Subcutaneous abdominal adipose tissue (tissue), 5 donors: ENCODE results near the gene CPVL.

Source experiments
- H3K27ac ChIP-seq: one replicate; pipeline ENCODE4 v1.7.0; 2013; ENCODE audit warnings: low read depth, mild to moderate bottlenecking, inconsistent platforms, low read length, moderate library complexity
- H3K27me3 ChIP-seq, 5 donors: one replicate each; pipeline ENCODE4 v1.7.0; 2013; ENCODE audit warnings: low read length in 5 of 5, inconsistent platforms in 1 of 5; ENCODE audit not compliant: control insufficient read depth in 5 of 5, insufficient read depth in 4 of 5
- H3K36me3 ChIP-seq, 5 donors: one replicate each; pipeline ENCODE4 v1.7.0; 2013; ENCODE audit warnings: low read length in 5 of 5; ENCODE audit not compliant: control insufficient read depth in 5 of 5, insufficient read depth in 5 of 5
- H3K4me1 ChIP-seq, 5 donors: one replicate each; pipeline ENCODE4 v1.7.0; 2013; ENCODE audit warnings: low read length in 5 of 5, mild to moderate bottlenecking in 3 of 5, moderate library complexity in 1 of 5; ENCODE audit not compliant: control insufficient read depth in 5 of 5, insufficient read depth in 5 of 5
- H3K4me3 ChIP-seq, 5 donors: one replicate each; pipeline ENCODE4 v1.7.0; 2013; ENCODE audit warnings: low read length in 5 of 5, low read depth in 1 of 5
- H3K9ac ChIP-seq, 5 donors: one replicate each; pipeline ENCODE4 v1.7.0; 2013; ENCODE audit warnings: low read length in 5 of 5, mild to moderate bottlenecking in 4 of 5, moderate library complexity in 3 of 5
- H3K9me3 ChIP-seq, 5 donors: one replicate each; pipeline ENCODE4 v1.7.0; 2013; ENCODE audit warnings: low read length in 5 of 5; ENCODE audit not compliant: control insufficient read depth in 5 of 5
- donor health status: healthy.
- donor health status: healthy.
- donor health status: healthy.
- donor health status: healthy.
- donor health status: healthy.

CPVL gene

DNA sequence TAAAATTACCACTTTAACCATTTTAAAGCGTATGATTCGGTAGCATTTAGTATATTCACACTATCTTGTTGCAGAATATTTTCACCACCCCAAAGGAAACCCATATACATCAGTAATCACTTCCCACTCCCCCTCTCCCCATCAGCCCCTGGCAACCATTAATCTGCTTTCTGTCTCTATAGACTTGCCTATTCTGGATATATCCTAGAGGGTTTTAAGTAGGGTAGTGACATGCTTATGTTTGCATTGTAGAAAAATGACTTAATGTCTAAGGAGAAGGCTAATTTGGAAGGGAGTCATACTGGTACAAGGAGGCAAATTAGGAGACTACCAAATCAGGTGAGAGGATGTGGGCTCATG lies 145.6 kb downstream of the CPVL start:
- no peaks in the 10 kb centered on the region for H3K36me3 ChIP-seq
- no peaks in the 10 kb centered on the region for H3K27me3 ChIP-seq
- H3K27ac ChIP-seq = no peak overlapping the region
- H3K4me3 ChIP-seq = no peak overlapping the region
- H3K9me3 ChIP-seq = no peaks in the 10 kb centered on the region
- H3K9ac ChIP-seq = no peak overlapping the region
- H3K4me1 ChIP-seq = peaks cover 0 to 23% (median 10%) of the 10 kb centered on the region in 5 donors

DNA sequence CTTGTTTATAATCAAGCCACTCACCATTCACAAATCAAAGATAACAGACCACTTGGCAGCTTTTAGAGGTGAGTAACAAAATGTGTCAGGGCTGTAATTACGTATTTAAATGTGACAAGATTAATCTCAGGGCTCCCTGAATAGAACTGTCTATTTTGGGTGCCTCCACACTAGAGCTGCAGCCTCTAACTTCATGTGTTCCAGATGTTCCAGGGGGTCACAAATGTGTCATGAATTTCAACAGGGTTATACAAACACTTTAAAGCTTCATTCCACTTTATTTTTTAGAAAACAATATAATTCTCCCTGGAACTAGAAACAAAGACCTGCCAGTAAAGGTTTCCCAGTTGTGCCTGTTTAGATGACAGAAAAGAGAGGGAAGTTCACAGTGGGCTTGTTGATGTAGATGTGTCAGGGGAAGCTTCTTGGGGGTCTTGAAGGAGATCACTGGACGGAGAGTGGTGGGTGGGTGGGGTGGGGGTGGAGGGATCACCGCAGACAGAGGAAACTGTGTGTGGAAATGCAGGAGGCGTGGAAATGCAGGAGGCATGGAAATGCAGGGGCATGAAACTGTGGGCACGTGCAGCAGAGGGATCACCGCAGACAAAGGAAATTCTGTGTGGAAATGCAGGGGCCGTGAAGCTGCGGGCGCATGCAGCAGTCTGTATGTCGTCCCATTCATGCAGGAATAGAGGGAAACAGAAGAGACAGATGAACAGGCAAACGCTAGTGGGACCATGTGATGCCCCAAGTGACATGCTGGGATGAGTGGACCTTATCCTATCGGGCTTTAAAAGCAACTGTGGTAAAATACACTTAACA lies 146.2 kb downstream of the CPVL start:
- Histone ChIP-seq H3K27ac (no peak overlapping the region), H3K4me3 (no peak overlapping the region), H3K27me3 (no peaks in the 10 kb centered on the region), H3K9me3 (no peaks in the 10 kb centered on the region), H3K9ac (no peak overlapping the region), H3K4me1 (peaks cover 0 to 23% (median 10%) of the 10 kb centered on the region in 5 donors), H3K36me3 (no peaks in the 10 kb centered on the region)

DNA sequence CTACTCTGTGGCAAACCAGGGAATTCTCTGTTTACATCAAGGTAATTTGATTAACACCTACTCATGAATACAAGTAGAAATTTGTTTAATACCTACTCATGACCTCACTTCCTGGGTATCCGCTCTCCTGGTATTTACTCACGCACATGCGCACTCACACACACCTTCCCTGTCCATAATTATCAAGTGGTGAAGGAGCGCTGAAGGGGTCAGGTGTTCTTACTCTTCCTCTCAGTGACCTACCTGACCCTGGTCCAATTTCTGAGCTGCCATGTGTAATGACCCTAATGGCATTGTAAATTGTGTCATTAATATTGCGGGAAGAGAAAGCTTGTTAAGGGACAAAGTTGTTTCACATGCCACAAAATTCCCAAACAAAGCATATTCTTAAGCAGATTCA lies 146.9 kb downstream of the CPVL start:
- no peak overlapping the region for H3K9ac ChIP-seq

DNA sequence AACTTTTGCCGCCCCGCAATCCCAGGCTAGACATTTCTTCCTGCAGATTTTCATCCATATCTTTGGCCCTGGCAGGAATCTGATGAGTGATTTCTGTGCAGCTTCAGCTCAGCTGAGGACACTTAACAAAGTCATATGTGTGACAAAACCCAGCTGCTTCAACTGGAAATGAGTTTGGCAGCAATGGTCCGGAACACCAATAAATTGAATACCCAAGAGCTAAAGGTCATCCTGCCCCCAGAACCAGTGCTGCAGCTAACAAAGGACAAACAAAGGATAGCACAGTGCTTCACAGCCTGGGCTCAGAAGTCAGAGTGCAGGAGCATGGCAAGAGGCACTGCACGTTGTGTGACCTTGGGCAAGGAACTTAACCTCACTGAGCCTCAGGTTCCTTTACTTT lies 148.2 kb downstream of the CPVL start:
- Histone ChIP-seq H3K27ac (no peak overlapping the region), H3K9ac (no peak overlapping the region)

More for the DNA sequence above, 146.9 kb downstream of the CPVL start:
- H3K27me3 ChIP-seq = no peaks in the 10 kb centered on the region
- H3K27ac ChIP-seq = no peak overlapping the region
- no peaks in the 10 kb centered on the region for H3K36me3 ChIP-seq
- H3K9me3 ChIP-seq = no peaks in the 10 kb centered on the region
- peaks cover 0 to 23% (median 10%) of the 10 kb centered on the region in 5 donors for H3K4me1 ChIP-seq
- H3K4me3 ChIP-seq = no peak overlapping the region

DNA sequence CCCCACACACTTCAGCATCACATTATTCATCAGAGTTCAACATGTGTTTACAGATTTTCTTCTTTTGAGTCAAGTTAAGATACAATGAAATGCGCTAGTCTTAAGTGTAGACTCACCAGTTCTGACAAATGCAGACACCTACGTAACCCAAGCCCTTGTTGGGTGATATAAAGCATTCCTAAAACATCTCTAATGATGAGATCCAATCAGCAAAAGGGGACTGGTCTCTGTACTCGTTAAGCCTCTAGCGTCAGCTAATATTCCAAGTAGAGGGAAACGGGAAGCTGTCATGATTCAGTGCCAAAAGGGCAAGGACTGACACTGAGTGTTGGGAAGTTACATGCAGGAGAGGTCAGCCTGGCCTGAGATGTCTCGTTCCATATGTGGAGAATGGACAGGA lies 149.5 kb downstream of the CPVL start:
- no peak overlapping the region for H3K27ac ChIP-seq
- no peak overlapping the region for H3K9ac ChIP-seq
- H3K9me3 ChIP-seq = no peaks in the 10 kb centered on the region
- H3K36me3 ChIP-seq = no peaks in the 10 kb centered on the region
- H3K4me3 ChIP-seq = no peak overlapping the region
- H3K27me3 ChIP-seq = no peaks in the 10 kb centered on the region
- H3K4me1 ChIP-seq = peaks cover 0 to 23% (median 10%) of the 10 kb centered on the region in 5 donors

More for the DNA sequence above, 148.2 kb downstream of the CPVL start:
- Histone ChIP-seq H3K9me3 (no peaks in the 10 kb centered on the region), H3K4me3 (no peak overlapping the region), H3K27me3 (no peaks in the 10 kb centered on the region), H3K4me1 (peaks cover 0 to 23% (median 10%) of the 10 kb centered on the region in 5 donors), H3K36me3 (no peaks in the 10 kb centered on the region)

DNA sequence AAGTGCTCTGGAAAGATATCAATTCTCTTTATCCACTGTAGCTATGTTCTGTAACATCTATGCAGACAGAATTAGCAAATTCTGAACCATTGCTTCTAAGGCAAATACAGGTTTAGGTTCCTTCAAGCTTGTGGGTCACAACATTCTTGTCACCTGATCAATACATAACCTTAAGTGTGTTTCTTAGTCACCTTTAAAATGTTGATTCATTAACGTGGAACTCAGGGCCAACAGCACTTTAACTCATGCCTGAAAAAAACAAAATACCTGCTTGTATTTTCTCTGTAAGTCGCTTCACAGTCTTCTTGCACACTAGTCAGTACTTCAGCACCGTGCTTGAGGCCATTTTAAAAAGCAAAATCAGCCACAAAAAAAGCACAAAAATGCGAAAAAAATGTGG lies 153.0 kb downstream of the CPVL start:
- no peak overlapping the region for H3K27ac ChIP-seq
- H3K36me3 ChIP-seq = no peaks in the 10 kb centered on the region
- peaks cover 14 to 43% (median 31%) of the 10 kb centered on the region in 5 donors for H3K4me1 ChIP-seq
- peaks cover 0 to 4% (median 0%) of the 10 kb centered on the region in 5 donors for H3K27me3 ChIP-seq
- no peaks in the 10 kb centered on the region for H3K9me3 ChIP-seq
- H3K4me3 ChIP-seq = no peak overlapping the region
- no peak overlapping the region for H3K9ac ChIP-seq

DNA sequence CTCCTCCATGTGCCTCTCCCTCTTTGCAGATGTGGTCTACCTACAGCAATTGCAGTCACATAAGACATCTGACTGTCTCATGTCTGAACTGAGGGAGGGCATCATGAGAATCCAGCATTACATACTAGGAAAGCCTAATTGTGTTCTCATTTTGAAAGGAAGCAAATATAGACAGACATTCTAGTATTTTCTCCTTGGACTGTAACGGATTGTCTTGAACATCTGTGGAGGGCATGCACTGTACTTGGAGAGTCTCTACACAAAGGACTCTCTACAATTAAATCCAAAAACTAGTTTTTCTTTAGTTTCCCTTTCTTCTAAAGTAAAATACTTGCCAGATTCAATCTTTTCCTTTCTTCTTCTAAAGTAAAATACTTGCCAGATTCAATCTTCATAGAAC lies 153.5 kb downstream of the CPVL start:
- H3K36me3 ChIP-seq = no peaks in the 10 kb centered on the region
- peaks cover 0 to 4% (median 0%) of the 10 kb centered on the region in 5 donors for H3K27me3 ChIP-seq
- H3K9me3 ChIP-seq = no peaks in the 10 kb centered on the region
- no peak overlapping the region for H3K27ac ChIP-seq
- H3K4me3 ChIP-seq = no peak overlapping the region
- H3K9ac ChIP-seq = no peak overlapping the region
- peaks cover 11 to 41% (median 31%) of the 10 kb centered on the region in 5 donors for H3K4me1 ChIP-seq

DNA sequence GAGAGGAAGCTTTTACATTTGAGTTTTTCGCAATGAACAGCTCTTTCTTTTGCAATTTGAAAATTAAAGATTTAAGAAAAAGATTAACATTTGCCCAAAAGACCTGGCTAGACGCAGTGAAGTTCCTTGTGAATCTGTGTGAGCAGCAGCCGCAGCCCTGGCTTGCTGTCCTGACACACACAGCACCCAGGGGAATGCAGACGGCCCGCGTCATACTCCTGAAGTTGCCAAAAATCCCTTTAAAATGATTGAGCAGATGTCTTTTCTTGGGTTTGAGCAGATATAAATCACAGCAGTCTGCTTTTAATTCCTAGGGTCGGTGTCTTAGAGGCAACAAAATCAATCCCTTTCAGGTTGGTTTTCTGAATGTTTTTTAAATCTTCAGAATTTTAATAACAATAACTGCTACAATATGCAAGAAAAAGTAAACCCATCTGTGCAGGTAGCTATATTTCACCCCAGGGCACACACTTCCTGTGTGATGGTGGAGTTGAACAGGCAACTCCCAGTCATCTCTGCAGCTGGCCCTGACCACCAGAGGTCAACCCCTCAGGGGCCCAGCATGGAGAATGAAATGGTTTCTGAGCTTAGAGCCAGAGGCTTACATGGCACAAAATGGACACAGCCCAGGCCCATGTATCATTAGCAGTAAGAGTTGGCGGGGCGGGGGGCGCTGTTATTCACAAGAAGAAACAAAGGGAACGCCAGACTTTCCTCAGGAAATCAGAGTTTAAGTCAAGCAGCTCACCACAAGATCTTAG lies 156.0 kb downstream of the CPVL start:
- Histone ChIP-seq H3K9me3 (no peaks in the 10 kb centered on the region), H3K27ac (peak overlapping the region; percentile 52), H3K4me3 (peak overlapping the region in 1 of 5 donors; percentile 10), H3K36me3 (no peaks in the 10 kb centered on the region), H3K4me1 (peaks cover 9 to 52% (median 47%) of the 10 kb centered on the region in 5 donors), H3K9ac (no peak overlapping the region), H3K27me3 (peaks cover 0 to 4% (median 0%) of the 10 kb centered on the region in 5 donors)

DNA sequence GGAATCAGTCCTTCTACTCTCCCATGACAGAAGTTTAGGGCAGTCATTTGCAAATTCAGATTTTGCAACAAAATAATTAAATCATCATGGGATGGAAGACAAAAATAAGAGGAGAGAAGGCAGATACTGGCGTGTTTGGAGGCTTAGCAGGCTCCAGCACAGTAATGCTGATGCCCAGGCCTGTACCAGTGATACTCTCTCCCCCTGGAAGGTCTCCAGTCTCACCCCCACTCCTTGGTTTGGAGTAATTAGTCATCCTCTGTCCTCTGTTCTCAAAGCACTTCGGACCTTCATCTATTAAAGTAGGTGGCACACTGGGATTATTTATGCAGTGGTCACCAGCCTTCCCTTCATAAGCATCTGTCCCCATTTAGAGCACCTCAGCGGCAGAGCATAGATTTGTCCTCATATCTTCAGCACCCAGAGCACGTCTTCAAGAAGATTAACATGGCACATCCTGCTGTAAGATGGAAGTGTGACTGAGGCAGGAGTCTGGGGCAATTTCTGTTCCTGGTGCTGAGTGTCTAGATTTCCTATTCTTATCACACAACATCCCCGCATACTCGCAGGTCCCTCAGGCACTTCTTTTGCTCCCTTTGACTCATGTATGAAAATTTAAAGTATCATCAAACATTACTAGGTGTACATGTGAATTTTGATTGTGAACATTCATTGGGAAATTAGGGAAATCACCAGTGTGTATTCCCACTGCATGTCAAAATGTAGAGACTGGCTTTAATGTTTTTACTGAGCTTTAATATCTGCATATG lies 156.9 kb downstream of the CPVL start:
- Histone ChIP-seq H3K9me3 (no peaks in the 10 kb centered on the region), H3K9ac (peak overlapping the region in 2 of 5 donors; percentile 9 to 87), H3K27ac (peak overlapping the region; percentile 52), H3K4me3 (no peak overlapping the region), H3K27me3 (peaks cover 0 to 4% (median 0%) of the 10 kb centered on the region in 5 donors), H3K4me1 (peaks cover 9 to 60% (median 54%) of the 10 kb centered on the region in 5 donors), H3K36me3 (no peaks in the 10 kb centered on the region)
